Subcutaneous adipose tissue (tissue), 4 donors: ENCODE measurements around the gene CYP3A4. TPM values are rescaled to one million over a fixed set of nuclear protein-coding genes. Genes with fewer than 3 reads are reported as not detected.

Source experiments
- small RNA-seq: library from RNA; depleted of rRNA; stranded (forward); fragments of <200 nt; gene quantifications from one replicate; pipeline ENCODE3, GENCODE V24; 2016
- total RNA-seq, 4 donors: library from RNA; depleted of rRNA; stranded (reverse); fragments of >200 nt; gene quantifications; one replicate each; pipeline ENCODE4 v1.1.0, GENCODE V29; 2016
- TF ChIP-seq, protein P1 (sequence below): fragments of 450-650 bp; IDR thresholded peaks from one replicate; pipeline ENCODE4 v1.5.1; 2016; ENCODE audit warnings: low read depth, mild to moderate bottlenecking, control low read depth, antibody characterized with exemption, moderate library complexity

The CYP3A4 gene
- total RNA-seq, 4 donors from 2014 or later = 0.34 to 1.3 TPM; not detected in 2

- TF ChIP-seq, protein P1, sequence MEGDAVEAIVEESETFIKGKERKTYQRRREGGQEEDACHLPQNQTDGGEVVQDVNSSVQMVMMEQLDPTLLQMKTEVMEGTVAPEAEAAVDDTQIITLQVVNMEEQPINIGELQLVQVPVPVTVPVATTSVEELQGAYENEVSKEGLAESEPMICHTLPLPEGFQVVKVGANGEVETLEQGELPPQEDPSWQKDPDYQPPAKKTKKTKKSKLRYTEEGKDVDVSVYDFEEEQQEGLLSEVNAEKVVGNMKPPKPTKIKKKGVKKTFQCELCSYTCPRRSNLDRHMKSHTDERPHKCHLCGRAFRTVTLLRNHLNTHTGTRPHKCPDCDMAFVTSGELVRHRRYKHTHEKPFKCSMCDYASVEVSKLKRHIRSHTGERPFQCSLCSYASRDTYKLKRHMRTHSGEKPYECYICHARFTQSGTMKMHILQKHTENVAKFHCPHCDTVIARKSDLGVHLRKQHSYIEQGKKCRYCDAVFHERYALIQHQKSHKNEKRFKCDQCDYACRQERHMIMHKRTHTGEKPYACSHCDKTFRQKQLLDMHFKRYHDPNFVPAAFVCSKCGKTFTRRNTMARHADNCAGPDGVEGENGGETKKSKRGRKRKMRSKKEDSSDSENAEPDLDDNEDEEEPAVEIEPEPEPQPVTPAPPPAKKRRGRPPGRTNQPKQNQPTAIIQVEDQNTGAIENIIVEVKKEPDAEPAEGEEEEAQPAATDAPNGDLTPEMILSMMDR = no peak
Observed at GRCh38 chr7:99709260-99709659, 74.7 kb downstream of the CYP3A4 start.

DNA sequence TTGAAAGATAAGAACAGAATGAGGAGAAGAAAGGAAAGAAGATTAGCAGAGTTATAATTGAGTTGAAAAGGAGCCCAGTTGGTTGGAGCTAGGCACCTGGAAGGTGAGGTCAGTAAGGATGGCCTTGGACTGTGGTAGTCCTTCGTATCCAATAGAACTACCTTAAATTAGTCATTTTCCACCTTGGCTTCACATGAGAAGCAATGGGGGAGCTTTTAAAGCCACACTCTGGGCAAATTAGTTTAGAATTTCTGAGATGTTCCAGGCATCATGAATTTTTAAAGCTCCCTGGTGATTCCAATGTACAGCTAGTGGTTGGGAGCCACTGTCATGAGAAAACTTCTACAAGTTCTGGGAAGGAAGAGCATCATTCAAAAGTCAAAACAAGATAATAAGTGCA, 76.9 kb downstream of the CYP3A4 start:
- TF ChIP-seq, protein P1 = no peak

Small RNAs within 50 kb of the gene (small RNA-seq; reads per million reads assigned to genes)
- not detected for gene CYP3A137P

Other genes starting within 250 kb of the CYP3A4 start
- 1 to 10 TPM; 4.0 to 9.5 (median 6.0) TPM for gene FAM200A, start 232.1 kb downstream of the CYP3A4 start, total RNA-seq
- gene ZNF655, start 225.5 kb downstream of the CYP3A4 start, total RNA-seq = 100 to 1,000 TPM in 3 of 4 donors, 10 to 100 TPM in 1; 96.0 to 128 (median 108) TPM
- gene TMEM225B, start 185.9 kb downstream of the CYP3A4 start, total RNA-seq = 1 to 10 TPM; 1.1 to 4.0 (median 1.2) TPM
- 10 to 100 TPM; 10.7 to 17.1 (median 13.2) TPM for gene ZSCAN25, start 167.2 kb downstream of the CYP3A4 start, total RNA-seq
- 100 to 1,000 TPM in 2 of 4 donors, 10 to 100 TPM in 1, under 1 TPM in 1; 0.88 to 191 (median 58.1) TPM for gene CYP3A5, start 104.2 kb downstream of the CYP3A4 start, total RNA-seq
- gene CYP3A7, start 49.0 kb downstream of the CYP3A4 start, total RNA-seq = not detected
- gene CYP3A43, start 43.8 kb upstream of the CYP3A4 start, total RNA-seq = not detected
- gene OR2AE1, start 92.8 kb upstream of the CYP3A4 start, total RNA-seq = under 1 TPM in 1 of 4 donors, not detected in 3; 0.98 TPM
- 10 to 100 TPM; 33.5 to 50.5 (median 42.0) TPM for gene TRIM4, start 135.3 kb upstream of the CYP3A4 start, total RNA-seq
- gene GJC3, start 145.4 kb upstream of the CYP3A4 start, total RNA-seq = 1 to 10 TPM in 1 of 4 donors, under 1 TPM in 1, not detected in 2; 0.68 to 2.1 TPM
- gene AZGP1, start 191.8 kb upstream of the CYP3A4 start, total RNA-seq = 100 to 1,000 TPM in 1 of 4 donors, 10 to 100 TPM in 3; 31.5 to 411 (median 51.0) TPM
- 10 to 100 TPM; 28.5 to 39.9 (median 33.8) TPM for gene ZKSCAN1, start 231.4 kb upstream of the CYP3A4 start, total RNA-seq